CD4-positive, alpha-beta T cell treated with Interleukin-1 beta for 1 hour (primary cell): ENCODE results near the gene USP34.
"Not testable (repeated sequence)": the region's sequence is repeated elsewhere in the genome, so short reads cannot be mapped to it uniquely, and the experiment has no call there.

Experiments used
- DNase-seq, 2 donors: peaks; one replicate each; pipeline ENCODE4 v3.0.0-alpha.2; 2020 to 2022

The USP34 gene

GRCh38 chr2:61463769-61464475, 7.0 kb downstream of the USP34 start:
- no peak for DNase-seq

- no peak for DNase-seq
Observed at GRCh38 chr2:61461404-61461803, 9.5 kb downstream of the USP34 start.

- DNase-seq = no peak
Observed at GRCh38 chr2:61460163-61460562, 10.7 kb downstream of the USP34 start.

- DNase-seq = no peak
Observed at GRCh38 chr2:61456746-61457420, 14.0 kb downstream of the USP34 start.

GRCh38 chr2:61456070-61456745, 14.7 kb downstream of the USP34 start:
- no peak for DNase-seq

GRCh38 chr2:61454972-61455371, 15.9 kb downstream of the USP34 start:
- DNase-seq = not testable (repeated sequence)

- DNase-seq = no peak
Observed at GRCh38 chr2:61454383-61454782, 16.5 kb downstream of the USP34 start.

- DNase-seq = no peak
Observed at GRCh38 chr2:61452392-61452791, 18.5 kb downstream of the USP34 start.

- no peak for DNase-seq
Observed at GRCh38 chr2:61451178-61451577, 19.7 kb downstream of the USP34 start.

- peak in 1 of 2 donors; percentile 25 for DNase-seq
Observed at GRCh38 chr2:61450144-61450543, 20.7 kb downstream of the USP34 start.

- DNase-seq = no peak
Observed at GRCh38 chr2:61448229-61448628, 22.7 kb downstream of the USP34 start.

- DNase-seq = not testable (repeated sequence)
Observed at GRCh38 chr2:61446971-61447370, 23.9 kb downstream of the USP34 start.

GRCh38 chr2:61443342-61444041, 27.4 kb downstream of the USP34 start:
- DNase-seq = no peak

GRCh38 chr2:61439241-61440002, 31.5 kb downstream of the USP34 start:
- DNase-seq = no peak

GRCh38 chr2:61438670-61439069, 32.2 kb downstream of the USP34 start:
- DNase-seq = no peak

- DNase-seq = no peak
Observed at GRCh38 chr2:61437170-61437569, 33.7 kb downstream of the USP34 start.

- DNase-seq = no peak
Observed at GRCh38 chr2:61436092-61436491, 34.8 kb downstream of the USP34 start.

GRCh38 chr2:61435291-61435690, 35.6 kb downstream of the USP34 start:
- no peak for DNase-seq

- peak in 1 of 2 donors; percentile 41 for DNase-seq
Observed at GRCh38 chr2:61434314-61434713, 36.6 kb downstream of the USP34 start.

GRCh38 chr2:61433606-61434005, 37.3 kb downstream of the USP34 start:
- no peak for DNase-seq

- DNase-seq = no peak
Observed at GRCh38 chr2:61432990-61433389, 37.9 kb downstream of the USP34 start.

GRCh38 chr2:61431345-61431744, 39.5 kb downstream of the USP34 start:
- no peak for DNase-seq
